Calu3 (cell line): ENCODE results near the gene TEKT5. TPM values are rescaled to one million over a fixed set of nuclear protein-coding genes. Genes with fewer than 3 reads are reported as not detected.
A peak's percentile ranks its signal among the peaks of the same experiment; 100 is the strongest.

Experiments
- BruUV-seq: library from RNA; stranded (reverse); fragments of 400-500 nt; replicated peaks from 2 replicates; lab custom pipeline; 2021; lab: Mats Ljungman, UMichigan
- CTCF ChIA-PET: fragments of 300-600 bp; sonication (Branson Sonifier 250); formaldehyde crosslinking; loops from one replicate; lab custom pipeline; 2022; ENCODE audit warnings: antibody characterized with exemption; lab: Charles Lee
- DNase-seq: peaks from one replicate; pipeline ENCODE4 v3.0.0; 2022
- H3K27ac Mint-ChIP-seq: one replicate; pipeline ENCODE4 v1.8.0; 2022; ENCODE audit warnings: mixed read lengths; ENCODE audit not compliant: unreplicated experiment
- H3K27me3 Mint-ChIP-seq: one replicate; pipeline ENCODE4 v1.8.0; 2022; ENCODE audit warnings: mixed read lengths; ENCODE audit not compliant: unreplicated experiment
- H3K36me3 Mint-ChIP-seq: one replicate; pipeline ENCODE4 v1.8.0; 2022; ENCODE audit warnings: mild to moderate bottlenecking, moderate library complexity, mixed read lengths; ENCODE audit not compliant: insufficient read depth, unreplicated experiment
- H3K4me1 Mint-ChIP-seq: one replicate; pipeline ENCODE4 v1.8.0; 2022; ENCODE audit warnings: mild to moderate bottlenecking, low read depth, mixed read lengths; ENCODE audit not compliant: unreplicated experiment
- H3K4me3 Mint-ChIP-seq: one replicate; pipeline ENCODE4 v1.8.0; 2022; ENCODE audit warnings: mild to moderate bottlenecking, low read depth, moderate library complexity, mixed read lengths; ENCODE audit not compliant: unreplicated experiment
- H3K9me3 Mint-ChIP-seq: one replicate; pipeline ENCODE4 v1.8.0; 2022; ENCODE audit warnings: low read depth, mixed read lengths; ENCODE audit not compliant: unreplicated experiment
- CTCF ChIP-seq: fragments of 200-600 bp; IDR thresholded peaks from one replicate; pipeline ENCODE4 v1.8.0; 2022; ENCODE audit warnings: antibody characterized with exemption; ENCODE audit not compliant: unreplicated experiment
- intact Hi-C: fragments of 100-400 bp; cut with micrococcal nuclease; formaldehyde crosslinking; loops from one replicate; pipeline ENCODE4 v1.10.0; 2022; ENCODE audit not compliant: unreplicated experiment
- total RNA-seq: library from RNA; stranded (reverse); gene quantifications from 2 replicates; pipeline ENCODE4 v1.2.3, GENCODE V29; 2022

TEKT5 gene
- total RNA-seq, 1 experiment from 2014 or later: not detected

- no peak for TF ChIP-seq CTCF
- H3K27me3 Mint-ChIP-seq: peaks cover 14% of the 10 kb centered on the region
- no peak for DNase-seq
- no peak overlapping the region for H3K27ac Mint-ChIP-seq
- intact Hi-C loops: no loop called here
- H3K4me3 Mint-ChIP-seq: no peak overlapping the region
- no peaks in the 10 kb centered on the region for H3K36me3 Mint-ChIP-seq
- CTCF ChIA-PET: no interaction called here
- BruUV-seq: no TSS peak
- H3K4me1 Mint-ChIP-seq: peaks cover 20% of the 10 kb centered on the region
- no peaks in the 10 kb centered on the region for H3K9me3 Mint-ChIP-seq
Measured at GRCh38 chr16:10587622-10588021, 107.1 kb downstream of the TEKT5 start.

- intact Hi-C loops: no loop called here
- H3K36me3 Mint-ChIP-seq: peaks cover 17% of the 10 kb centered on the region
- no peak overlapping the region for H3K4me3 Mint-ChIP-seq
Measured at GRCh38 chr16:10584981-10585438, 109.7 kb downstream of the TEKT5 start.

GRCh38 chr16:10583269-10583668 lies 111.5 kb downstream of the TEKT5 start:
- CTCF ChIA-PET: no interaction called here
- Mint-ChIP-seq H3K27me3 (peaks cover 14% of the 10 kb centered on the region), H3K27ac (no peak overlapping the region), H3K36me3 (peaks cover 34% of the 10 kb centered on the region), H3K4me1 (peaks cover 23% of the 10 kb centered on the region), H3K9me3 (no peaks in the 10 kb centered on the region), H3K4me3 (no peak overlapping the region)
- no TSS peak for BruUV-seq
- DNase-seq: no peak
- no peak for TF ChIP-seq CTCF
- intact Hi-C loops: no loop called here

More at GRCh38 chr16:10584981-10585438, 109.7 kb downstream of the TEKT5 start:
- peaks cover 23% of the 10 kb centered on the region for H3K4me1 Mint-ChIP-seq
- no peak for DNase-seq
- H3K9me3 Mint-ChIP-seq: no peaks in the 10 kb centered on the region
- BruUV-seq: no TSS peak
- TF ChIP-seq CTCF: no peak
- CTCF ChIA-PET: no interaction called here
- peaks cover 14% of the 10 kb centered on the region for H3K27me3 Mint-ChIP-seq
- no peak overlapping the region for H3K27ac Mint-ChIP-seq

GRCh38 chr16:10581507-10581906 lies 113.2 kb downstream of the TEKT5 start:
- H3K27me3 Mint-ChIP-seq: peaks cover 14% of the 10 kb centered on the region
- peaks cover 41% of the 10 kb centered on the region for H3K4me1 Mint-ChIP-seq
- DNase-seq: no peak
- CTCF ChIA-PET: interaction anchor here (0.5 to 1.3 kb wide), 2 partner anchors 15 to 114 kb away, joined by 3 read pairs; no protein-coding TSS in a partner anchor
- intact Hi-C loops: no loop called here
- no TSS peak for BruUV-seq
- H3K27ac Mint-ChIP-seq: no peak overlapping the region
- H3K36me3 Mint-ChIP-seq: peaks cover 43% of the 10 kb centered on the region
- H3K9me3 Mint-ChIP-seq: no peaks in the 10 kb centered on the region
- H3K4me3 Mint-ChIP-seq: peak overlapping the region; percentile 83
- TF ChIP-seq CTCF: no peak
